GM12801 (cell line): Measurements from ENCODE around the gene GPRIN2.

Experiments used
- TF ChIP-seq, protein P1 (sequence below): IDR thresholded peaks from one replicate; pipeline ENCODE4 v1.5.1; 2011; ENCODE audit warnings: control low read depth; ENCODE audit not compliant: insufficient read length; ENCODE audit errors: extremely low read depth

The GPRIN2 gene

GRCh38 chr10:46516660-46517416 is 39.6 kb downstream of the GPRIN2 start:
- TF ChIP-seq, protein P1, sequence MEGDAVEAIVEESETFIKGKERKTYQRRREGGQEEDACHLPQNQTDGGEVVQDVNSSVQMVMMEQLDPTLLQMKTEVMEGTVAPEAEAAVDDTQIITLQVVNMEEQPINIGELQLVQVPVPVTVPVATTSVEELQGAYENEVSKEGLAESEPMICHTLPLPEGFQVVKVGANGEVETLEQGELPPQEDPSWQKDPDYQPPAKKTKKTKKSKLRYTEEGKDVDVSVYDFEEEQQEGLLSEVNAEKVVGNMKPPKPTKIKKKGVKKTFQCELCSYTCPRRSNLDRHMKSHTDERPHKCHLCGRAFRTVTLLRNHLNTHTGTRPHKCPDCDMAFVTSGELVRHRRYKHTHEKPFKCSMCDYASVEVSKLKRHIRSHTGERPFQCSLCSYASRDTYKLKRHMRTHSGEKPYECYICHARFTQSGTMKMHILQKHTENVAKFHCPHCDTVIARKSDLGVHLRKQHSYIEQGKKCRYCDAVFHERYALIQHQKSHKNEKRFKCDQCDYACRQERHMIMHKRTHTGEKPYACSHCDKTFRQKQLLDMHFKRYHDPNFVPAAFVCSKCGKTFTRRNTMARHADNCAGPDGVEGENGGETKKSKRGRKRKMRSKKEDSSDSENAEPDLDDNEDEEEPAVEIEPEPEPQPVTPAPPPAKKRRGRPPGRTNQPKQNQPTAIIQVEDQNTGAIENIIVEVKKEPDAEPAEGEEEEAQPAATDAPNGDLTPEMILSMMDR: no peak

- TF ChIP-seq, protein P1: no peak
Measured at GRCh38 chr10:46515793-46516192, 40.7 kb downstream of the GPRIN2 start.

DNA sequence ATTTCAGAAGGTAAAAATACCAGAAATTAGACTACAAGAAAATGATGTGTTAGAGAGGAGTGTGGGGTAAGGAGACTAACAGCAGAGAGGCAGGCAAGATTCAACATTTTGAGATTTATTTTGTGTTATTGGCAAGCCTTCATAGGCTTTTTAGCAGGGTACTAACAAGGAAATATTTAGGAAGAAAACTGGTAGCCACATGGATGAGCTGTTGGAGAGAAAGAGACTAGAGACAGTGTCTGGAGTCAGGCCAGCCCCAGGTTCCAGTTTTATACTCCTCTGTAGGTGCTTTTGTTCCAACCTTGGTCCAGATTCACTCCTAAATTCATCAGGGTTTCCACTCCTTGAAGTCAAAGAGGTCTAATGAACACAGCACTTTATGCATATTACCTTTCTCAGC is 41.1 kb downstream of the GPRIN2 start:
- TF ChIP-seq, protein P1: no peak

DNA sequence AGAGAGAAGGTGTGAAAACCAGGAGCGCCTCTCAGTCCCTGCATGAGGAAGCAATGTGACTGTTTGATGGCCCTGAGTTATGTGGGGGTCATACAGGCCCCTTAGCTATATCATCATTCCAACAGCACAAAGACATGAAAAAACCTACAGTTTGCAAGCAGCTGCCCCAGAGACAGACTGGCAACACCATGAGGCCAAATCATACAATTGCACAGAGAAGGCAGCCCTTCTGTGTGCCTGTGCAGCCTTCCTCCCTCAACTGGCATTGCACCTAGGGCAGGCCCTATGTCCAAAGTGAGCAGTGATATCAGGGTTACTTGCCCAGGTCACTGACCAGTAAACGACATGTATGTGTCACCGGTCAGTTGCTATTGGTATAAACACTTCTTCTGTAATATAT is 41.6 kb downstream of the GPRIN2 start:
- TF ChIP-seq, protein P1: no peak

GRCh38 chr10:46514431-46514861 is 42.0 kb downstream of the GPRIN2 start:
- TF ChIP-seq, protein P1: no peak
